ENCODE data around the gene OR52B6.

OR52B6 gene

DNA sequence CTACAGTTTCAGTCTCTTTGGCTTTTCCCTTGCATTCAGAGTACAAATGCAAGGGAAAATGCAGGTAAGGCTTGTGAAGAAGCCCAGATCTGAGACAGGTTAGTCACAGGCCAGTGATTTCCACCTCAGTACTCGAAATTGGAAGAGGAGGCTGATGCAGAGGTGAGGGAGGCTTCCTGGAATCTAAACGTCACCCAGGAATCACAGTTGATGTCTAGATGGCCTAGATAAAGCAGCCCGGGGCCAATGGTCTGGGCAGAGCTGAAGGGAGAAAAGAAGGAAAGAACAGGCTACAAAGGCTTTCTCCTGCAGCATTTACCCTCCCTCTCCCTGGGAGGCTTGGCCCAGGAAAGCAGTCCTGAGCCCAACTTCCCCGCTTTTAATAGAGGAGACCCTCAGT, 24.2 kb downstream of the OR52B6 start:
- Histone ChIP-seq H3F3A (ENCODE audit: control insufficient read depth, insufficient read depth) (no peaks in the 10 kb centered on the region), H3K4me2 (ENCODE audit: low read length) (no peak overlapping the region), H3K79me2 (ENCODE audit: control insufficient read depth, low read length) (no peaks in the 10 kb centered on the region), H3K9me2 (replicated peaks; ENCODE audit: control insufficient read depth, low read length) (no peaks in the 10 kb centered on the region), H3K27me3 (ENCODE audit: control insufficient read depth, low read length) (no peaks in the 10 kb centered on the region), H3K4me3 (ENCODE audit: low read length) (no peak overlapping the region), H3K9me3 (ENCODE audit: control insufficient read depth, insufficient read depth, low read length) (no peaks in the 10 kb centered on the region), H4K20me1 (ENCODE audit: control insufficient read depth, insufficient read depth, low read depth, low read length) (no peaks in the 10 kb centered on the region), H3K4me1 (ENCODE audit: control insufficient read depth, low read length) (no peaks in the 10 kb centered on the region), H3K27ac (ENCODE audit: low read depth, low read length) (no peak overlapping the region), H3K36me3 (ENCODE audit: control insufficient read depth, low read length) (no peaks in the 10 kb centered on the region)
- TF ChIP-seq EZH2phosphoT487 (IDR thresholded peaks at IDR 0.05; ENCODE audit: borderline replicate concordance, low read length): no peak
- no peak for TF ChIP-seq CTCF (IDR thresholded peaks at IDR 0.05; ENCODE audit: low read depth, low read length, poor library complexity, severe bottlenecking)

GRCh38 chr11:5605849-5606248, 25.2 kb downstream of the OR52B6 start:
- no peak overlapping the region for H3K4me2 ChIP-seq (ENCODE audit: low read length)
- no peak overlapping the region for H3K27ac ChIP-seq (ENCODE audit: low read depth, low read length)
- no peaks in the 10 kb centered on the region for H3K9me3 ChIP-seq (ENCODE audit: control insufficient read depth, insufficient read depth, low read length)
- H3K79me2 ChIP-seq (ENCODE audit: control insufficient read depth, low read length): no peaks in the 10 kb centered on the region
- H3F3A ChIP-seq (ENCODE audit: control insufficient read depth, insufficient read depth): no peaks in the 10 kb centered on the region
- no peaks in the 10 kb centered on the region for H3K9me2 ChIP-seq (replicated peaks; ENCODE audit: control insufficient read depth, low read length)
- no peaks in the 10 kb centered on the region for H4K20me1 ChIP-seq (ENCODE audit: control insufficient read depth, insufficient read depth, low read depth, low read length)
- no peaks in the 10 kb centered on the region for H3K27me3 ChIP-seq (ENCODE audit: control insufficient read depth, low read length)
- H3K4me3 ChIP-seq (ENCODE audit: low read length): no peak overlapping the region
- no peaks in the 10 kb centered on the region for H3K36me3 ChIP-seq (ENCODE audit: control insufficient read depth, low read length)
- TF ChIP-seq CTCF (IDR thresholded peaks at IDR 0.05; ENCODE audit: low read depth, low read length, poor library complexity, severe bottlenecking) (peak; percentile 19), EZH2phosphoT487 (IDR thresholded peaks at IDR 0.05; ENCODE audit: borderline replicate concordance, low read length) (no peak)
- no peaks in the 10 kb centered on the region for H3K4me1 ChIP-seq (ENCODE audit: control insufficient read depth, low read length)

DNA sequence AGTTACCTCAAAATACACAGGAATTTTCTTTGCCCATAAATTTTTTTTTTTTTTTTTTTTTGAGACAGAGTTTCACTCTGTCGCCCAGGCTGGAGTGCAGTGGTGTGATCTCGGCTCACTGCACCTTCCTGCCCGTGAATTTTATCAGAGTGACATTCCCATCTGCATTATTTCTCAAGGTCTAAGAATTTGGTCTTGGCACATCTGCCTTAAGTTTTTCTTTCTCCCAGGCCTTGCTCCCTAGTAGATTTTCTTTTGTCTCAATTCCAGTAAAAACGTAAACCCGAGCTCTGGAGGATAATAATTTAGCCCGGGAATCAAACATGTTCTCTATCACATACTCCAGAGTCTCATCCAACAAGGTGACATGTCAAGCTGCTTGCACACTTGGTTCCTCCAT, 28.1 kb downstream of the OR52B6 start:
- H3K9me2 ChIP-seq (replicated peaks; ENCODE audit: control insufficient read depth, low read length): no peaks in the 10 kb centered on the region
- TF ChIP-seq EZH2phosphoT487 (IDR thresholded peaks at IDR 0.05; ENCODE audit: borderline replicate concordance, low read length) (no peak), CTCF (IDR thresholded peaks at IDR 0.05; ENCODE audit: low read depth, low read length, poor library complexity, severe bottlenecking) (no peak)
- no peaks in the 10 kb centered on the region for H3K4me1 ChIP-seq (ENCODE audit: control insufficient read depth, low read length)
- no peaks in the 10 kb centered on the region for H3F3A ChIP-seq (ENCODE audit: control insufficient read depth, insufficient read depth)
- H4K20me1 ChIP-seq (ENCODE audit: control insufficient read depth, insufficient read depth, low read depth, low read length): no peaks in the 10 kb centered on the region
- H3K27ac ChIP-seq (ENCODE audit: low read depth, low read length): no peak overlapping the region
- no peaks in the 10 kb centered on the region for H3K9me3 ChIP-seq (ENCODE audit: control insufficient read depth, insufficient read depth, low read length)
- H3K36me3 ChIP-seq (ENCODE audit: control insufficient read depth, low read length): no peaks in the 10 kb centered on the region
- no peak overlapping the region for H3K4me2 ChIP-seq (ENCODE audit: low read length)
- H3K79me2 ChIP-seq (ENCODE audit: control insufficient read depth, low read length): no peaks in the 10 kb centered on the region
- H3K4me3 ChIP-seq (ENCODE audit: low read length): no peak overlapping the region
- H3K27me3 ChIP-seq (ENCODE audit: control insufficient read depth, low read length): no peaks in the 10 kb centered on the region

DNA sequence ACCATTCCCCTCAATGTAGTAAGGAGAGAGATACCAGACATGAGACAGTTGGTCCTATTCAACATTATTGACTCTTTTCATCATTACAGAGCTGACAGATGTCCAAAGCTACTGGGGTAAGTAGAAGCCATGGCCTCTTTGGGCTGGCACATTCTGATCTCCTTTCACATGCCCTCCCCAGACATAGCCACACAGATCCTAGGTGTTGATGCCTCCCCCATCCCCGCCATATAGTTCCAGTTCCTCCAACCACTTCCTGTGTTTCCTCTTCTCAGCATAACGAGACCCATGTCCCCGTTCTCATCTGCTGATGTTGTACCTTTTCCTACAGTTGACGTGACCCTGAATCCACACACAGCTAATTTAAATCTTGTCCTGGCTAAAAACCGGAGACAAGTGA, 29.8 kb downstream of the OR52B6 start:
- Histone ChIP-seq H3K4me1 (ENCODE audit: control insufficient read depth, low read length) (no peaks in the 10 kb centered on the region), H3K9me2 (replicated peaks; ENCODE audit: control insufficient read depth, low read length) (no peaks in the 10 kb centered on the region), H3K36me3 (ENCODE audit: control insufficient read depth, low read length) (no peaks in the 10 kb centered on the region), H4K20me1 (ENCODE audit: control insufficient read depth, insufficient read depth, low read depth, low read length) (no peaks in the 10 kb centered on the region), H3K9me3 (ENCODE audit: control insufficient read depth, insufficient read depth, low read length) (no peaks in the 10 kb centered on the region), H3K79me2 (ENCODE audit: control insufficient read depth, low read length) (no peaks in the 10 kb centered on the region), H3K27me3 (ENCODE audit: control insufficient read depth, low read length) (no peaks in the 10 kb centered on the region), H3K27ac (ENCODE audit: low read depth, low read length) (no peak overlapping the region), H3K4me3 (ENCODE audit: low read length) (no peak overlapping the region), H3K4me2 (ENCODE audit: low read length) (no peak overlapping the region), H3F3A (ENCODE audit: control insufficient read depth, insufficient read depth) (no peaks in the 10 kb centered on the region)
- TF ChIP-seq CTCF (IDR thresholded peaks at IDR 0.05; ENCODE audit: low read depth, low read length, poor library complexity, severe bottlenecking): no peak
- TF ChIP-seq EZH2phosphoT487 (IDR thresholded peaks at IDR 0.05; ENCODE audit: borderline replicate concordance, low read length): no peak

Measured in DOHH2 (cell line).